Measurements from ENCODE around the gene CSK. TPM values are rescaled to one million over a fixed set of nuclear protein-coding genes. Genes with fewer than 3 reads are reported as not detected.

Gene CSK
- 26.4 and 27.9 TPM in 2 replicates for total RNA-seq

DNA sequence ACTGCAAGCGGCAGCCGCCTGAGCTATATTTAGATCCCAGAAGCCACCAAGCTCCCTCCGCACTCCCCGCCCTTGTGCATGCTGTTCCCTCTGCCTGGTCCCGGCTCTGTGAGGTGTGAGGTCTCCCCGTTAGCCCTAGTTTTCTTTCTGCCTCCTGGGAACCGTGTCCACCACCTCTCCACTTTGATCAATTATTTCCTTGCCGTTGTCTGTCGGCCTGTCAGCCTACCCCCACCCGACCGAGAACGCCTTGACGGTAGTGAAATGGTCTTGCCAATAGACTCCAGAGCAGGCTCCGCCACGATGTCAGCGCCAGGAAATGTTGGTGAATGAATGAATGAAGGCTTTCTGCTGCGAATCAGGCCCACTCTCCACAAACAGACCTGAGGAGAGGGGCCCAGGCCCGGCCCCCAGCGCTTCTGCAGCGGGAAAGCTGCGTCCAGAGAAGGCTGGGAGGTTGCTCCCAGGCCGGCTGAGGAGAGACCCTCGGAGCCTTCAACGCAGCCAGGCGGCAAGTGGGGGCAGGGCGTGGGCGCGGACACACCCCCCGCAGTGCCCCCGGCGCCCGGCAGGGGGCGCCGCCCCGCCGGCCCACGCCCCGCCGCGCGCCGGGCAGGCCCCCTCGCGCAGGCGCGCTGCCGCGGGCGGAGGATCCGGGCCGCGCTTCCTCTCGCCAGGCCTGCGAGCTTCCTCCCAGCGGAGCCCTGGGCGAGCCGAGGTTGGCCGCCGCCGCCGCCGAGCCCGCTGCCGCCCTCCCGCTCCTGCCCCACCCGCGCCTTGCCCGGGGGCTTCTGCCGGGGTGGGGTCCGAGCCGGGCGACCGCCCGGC lies at the start of gene CSK:
Gene CSK (plus strand): TSS at position 650 of the 828 bp plus-strand sequence. CDS start 16,218 bp downstream, outside the sequence.

GRCh38 chr15:74748322-74748946 lies 33.4 kb upstream of the CSK start, which contains the start of gene CYP1A2:
CYP1A2 (plus strand) TSS chr15:74748845; CDS start chr15:74749739, 894 bp downstream.

GRCh38 chr15:74812533-74812932 lies 30.7 kb downstream of the CSK start, which contains the start of gene LMAN1L:
LMAN1L (plus strand) TSS chr15:74812835; CDS start chr15:74812855, 20 bp downstream.

DNA sequence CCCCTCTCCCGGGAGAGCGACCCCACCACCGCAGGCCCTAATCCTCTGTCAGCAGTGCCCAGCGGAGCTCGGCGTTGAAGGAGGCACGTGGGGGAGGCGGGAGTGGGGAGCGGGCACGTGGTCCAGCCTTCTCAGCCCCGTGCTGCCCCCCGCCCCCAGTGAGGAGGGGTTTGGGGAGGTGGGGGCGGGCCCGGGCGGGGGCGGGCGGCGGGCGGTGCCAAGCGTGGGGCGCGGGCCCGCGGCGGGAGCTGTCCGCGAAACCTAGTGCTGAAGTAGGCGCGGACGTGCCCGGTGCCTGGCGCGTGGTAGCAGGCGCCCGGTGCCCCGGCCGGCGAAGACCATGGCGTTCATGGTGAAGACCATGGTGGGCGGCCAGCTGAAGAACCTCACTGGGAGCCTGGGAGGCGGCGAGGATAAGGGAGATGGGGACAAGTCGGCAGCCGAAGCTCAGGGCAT lies 44.5 kb downstream of the CSK start, which contains the start of gene CPLX3:
Gene CPLX3 (plus strand): TSS at position 264 of the 456 bp plus-strand sequence. CDS start 77 bp downstream, at position 341.

GRCh38 chr15:74842581-74843444 lies 60.9 kb downstream of the CSK start, which contains the start of gene ULK3:
ULK3 (minus strand) TSS chr15:74843156; CDS start chr15:74843105, 51 bp downstream.

Small RNAs within 50 kb of the gene (small RNA-seq; reads per million reads assigned to genes)
- gene CPLX3 (not detected), gene MIR4513 (not detected), gene MIR6882 (not detected)

Other genes starting within 250 kb of the CSK start
- 2.3 and 3.6 TPM in 2 replicates for gene ARID3B, start 240.9 kb upstream of the CSK start, total RNA-seq
- gene CLK3, start 166.2 kb upstream of the CSK start, total RNA-seq = 64.7 and 77.2 TPM in 2 replicates
- gene EDC3, start 86.1 kb upstream of the CSK start, total RNA-seq = 14.9 and 69.8 TPM in 2 replicates
- 0.12 and 0.49 TPM in 2 replicates for gene CYP1A1, start 56.6 kb upstream of the CSK start, total RNA-seq
- not detected in 2 replicates for gene CYP1A2, start 33.2 kb upstream of the CSK start, total RNA-seq
- not detected in 2 replicates for gene LMAN1L, start 30.8 kb downstream of the CSK start, total RNA-seq
- not detected in 2 replicates for gene CPLX3, start 44.5 kb downstream of the CSK start, total RNA-seq
- gene ULK3, start 61.1 kb downstream of the CSK start, total RNA-seq = 16.6 and 21.6 TPM in 2 replicates
- gene SCAMP2, start 91.3 kb downstream of the CSK start, total RNA-seq = 26.6 and 29.9 TPM in 2 replicates
- gene MPI, start 108.0 kb downstream of the CSK start, total RNA-seq = 48.3 and 58.1 TPM in 2 replicates
- 53.7 and 57.8 TPM in 2 replicates for gene FAM219B, start 124.8 kb downstream of the CSK start, total RNA-seq
- gene COX5A, start 156.0 kb downstream of the CSK start, total RNA-seq = 15.7 and 23.9 TPM in 2 replicates
- 7.4 and 9.9 TPM in 2 replicates for gene RPP25, start 174.7 kb downstream of the CSK start, total RNA-seq
- 1.5 and 7.7 TPM in 2 replicates for gene SCAMP5, start 213.5 kb downstream of the CSK start, total RNA-seq
- 6.2 and 11.1 TPM in 2 replicates for gene PPCDC, start 241.5 kb downstream of the CSK start, total RNA-seq